ENCODE measurements around the gene FGGY.

The FGGY gene

GRCh38 chr1:59671066-59671952, 374.4 kb downstream of the FGGY start:
- DNase-seq, result no peak

GRCh38 chr1:59671953-59672305, 375.0 kb downstream of the FGGY start:
- no peak for DNase-seq

- no peak for DNase-seq
Measured at GRCh38 chr1:59672851-59673572, 376.1 kb downstream of the FGGY start.

- no peak for DNase-seq
Measured at GRCh38 chr1:59673573-59674450, 376.9 kb downstream of the FGGY start.

GRCh38 chr1:59674595-59674994, 377.7 kb downstream of the FGGY start:
- DNase-seq, result no peak

GRCh38 chr1:59675936-59676335, 379.0 kb downstream of the FGGY start:
- no peak for DNase-seq

GRCh38 chr1:59678040-59678439, 381.1 kb downstream of the FGGY start:
- no peak for DNase-seq

GRCh38 chr1:59678493-59679228, 381.8 kb downstream of the FGGY start:
- DNase-seq, result no peak

- no peak for DNase-seq
Measured at GRCh38 chr1:59680044-59680443, 383.1 kb downstream of the FGGY start.

- no peak for DNase-seq
Measured at GRCh38 chr1:59682396-59683080, 385.6 kb downstream of the FGGY start.

GRCh38 chr1:59683197-59683596, 386.3 kb downstream of the FGGY start:
- no peak for DNase-seq

- no peak for DNase-seq
Measured at GRCh38 chr1:59684698-59685097, 387.8 kb downstream of the FGGY start.

- no peak for DNase-seq
Measured at GRCh38 chr1:59685101-59685500, 388.2 kb downstream of the FGGY start.

GRCh38 chr1:59685666-59686065, 388.8 kb downstream of the FGGY start:
- DNase-seq, result no peak

GRCh38 chr1:59686170-59686569, 389.3 kb downstream of the FGGY start:
- no peak for DNase-seq

GRCh38 chr1:59686574-59686973, 389.7 kb downstream of the FGGY start:
- no peak for DNase-seq

GRCh38 chr1:59687081-59687480, 390.2 kb downstream of the FGGY start:
- DNase-seq, result no peak

- DNase-seq, result no peak
Measured at GRCh38 chr1:59688976-59689375, 392.1 kb downstream of the FGGY start.

GRCh38 chr1:59689730-59690129, 392.8 kb downstream of the FGGY start:
- DNase-seq, result no peak

- no peak for DNase-seq
Measured at GRCh38 chr1:59690171-59690930, 393.5 kb downstream of the FGGY start.

- no peak for DNase-seq
Measured at GRCh38 chr1:59691261-59691660, 394.4 kb downstream of the FGGY start.

All from CD4-positive, alpha-beta T cell treated with Interleukin-17A for 1 hour (primary cell).